CD14-positive monocyte (primary cell): ENCODE results near the gene RAB31. TPM values are rescaled to one million over a fixed set of nuclear protein-coding genes. Genes with fewer than 3 reads are reported as not detected.
"Not testable (repeated sequence)": the region's sequence is repeated elsewhere in the genome, so short reads cannot be mapped to it uniquely, and the experiment has no call there.

Experiments
- DNase-seq, 3 donors: peaks; one replicate each; pipeline ENCODE4 v3.0.0-alpha.2; 2011 to 2022
- H2AFZ ChIP-seq: 2 replicates; pipeline ENCODE4 v1.6.0; 2012; ENCODE audit warnings: mild to moderate bottlenecking, low read depth, low read length, inconsistent platforms; ENCODE audit not compliant: insufficient read depth, poor library complexity, severe bottlenecking
- H3K27ac ChIP-seq, 2 donors: 1 replicate in 1 of 2; 2 replicates in 1 of 2; pipeline ENCODE4 v1.5.1; 2012 to 2013; ENCODE audit warnings: low read length in 2 of 2, control low read depth in 1 of 2, inconsistent platforms in 1 of 2, low read depth in 1 of 2, mild to moderate bottlenecking in 1 of 2
- H3K27me3 ChIP-seq, 2 donors: one replicate each; pipeline versions ENCODE4 v1.6.0 to v1.6.1; 2011 to 2013; ENCODE audit warnings: low read length in 2 of 2; ENCODE audit not compliant: control insufficient read depth in 2 of 2, insufficient read depth in 2 of 2
- H3K36me3 ChIP-seq, 2 donors: replicated peaks in 1 of 2; 1 replicate in 1 of 2; 2 replicates in 1 of 2; pipeline versions ENCODE4 v1.5.1 to v1.6.1; 2012 to 2013; ENCODE audit warnings: low read length in 2 of 2, control low read depth in 1 of 2, inconsistent platforms in 1 of 2, mild to moderate bottlenecking in 1 of 2; ENCODE audit not compliant: insufficient read depth in 2 of 2, control insufficient read depth in 1 of 2
- H3K4me1 ChIP-seq, 2 donors: 1 replicate in 1 of 2; 2 replicates in 1 of 2; pipeline versions ENCODE4 v1.5.1 to v1.6.1; 2012 to 2013; ENCODE audit warnings: low read length in 2 of 2, control low read depth in 1 of 2, inconsistent platforms in 1 of 2, mild to moderate bottlenecking in 1 of 2, moderate library complexity in 1 of 2; ENCODE audit not compliant: insufficient read depth in 2 of 2, control insufficient read depth in 1 of 2
- H3K4me2 ChIP-seq: replicated peaks from 2 replicates; pipeline ENCODE3; 2012; ENCODE audit warnings: low read length, moderate library complexity, mild to moderate bottlenecking; ENCODE audit not compliant: poor library complexity, severe bottlenecking; ENCODE audit errors: extremely low read depth
- H3K4me3 ChIP-seq, 3 experiments: fragments of 200-600 bp in 1 of 3; sonication (generic) in 1 of 3; replicated peaks in 1 of 3; 1 replicate in 2 of 3; 2 replicates in 1 of 3; pipeline ENCODE4 v1.5.1; 2011 to 2013; ENCODE audit warnings: low read length in 3 of 3, mild to moderate bottlenecking in 3 of 3, control low read depth in 2 of 3, low read depth in 2 of 3, inconsistent platforms in 1 of 3, moderate library complexity in 1 of 3
- H3K79me2 ChIP-seq: 2 replicates; pipeline ENCODE4 v1.6.0; 2012; ENCODE audit warnings: mild to moderate bottlenecking, control low read depth, inconsistent platforms, low read length, moderate library complexity; ENCODE audit not compliant: insufficient read depth
- H3K9ac ChIP-seq: 2 replicates; pipeline ENCODE4 v1.6.0; 2017; ENCODE audit warnings: low read length, mild to moderate bottlenecking; ENCODE audit not compliant: insufficient read depth, poor library complexity, severe bottlenecking
- H3K9me3 ChIP-seq, 2 donors: replicated peaks in 1 of 2; 1 replicate in 1 of 2; 2 replicates in 1 of 2; pipeline versions ENCODE4 v1.5.1 to v1.6.1; 2012 to 2013; ENCODE audit warnings: low read length in 2 of 2, control low read depth in 1 of 2; ENCODE audit not compliant: control insufficient read depth in 1 of 2, insufficient read depth in 1 of 2
- H4K20me1 ChIP-seq: 2 replicates; pipeline ENCODE4 v1.6.0; 2012; ENCODE audit warnings: mild to moderate bottlenecking, low read length, control low read depth, moderate library complexity; ENCODE audit not compliant: insufficient read depth
- H3K27ac Mint-ChIP-seq, 7 donors: one replicate each; pipeline ENCODE4 v1.8.0; 2020; ENCODE audit warnings: mild to moderate bottlenecking in 7 of 7, mixed read lengths in 7 of 7, moderate library complexity in 6 of 7, inconsistent platforms in 2 of 7
- H3K27me3 Mint-ChIP-seq, 3 donors: one replicate each; pipeline ENCODE4 v1.8.0; 2021 to 2022; ENCODE audit warnings: low read depth in 3 of 3, mild to moderate bottlenecking in 3 of 3, mixed read lengths in 3 of 3, moderate library complexity in 3 of 3, inconsistent platforms in 1 of 3
- H3K36me3 Mint-ChIP-seq, 2 donors: one replicate each; pipeline ENCODE4 v1.8.0; 2020; ENCODE audit warnings: mixed read lengths in 2 of 2, inconsistent platforms in 1 of 2, mild to moderate bottlenecking in 1 of 2
- H3K4me1 Mint-ChIP-seq: one replicate; pipeline ENCODE4 v1.8.0; 2020; ENCODE audit warnings: mild to moderate bottlenecking, mixed read lengths
- H3K4me3 Mint-ChIP-seq, 2 donors: one replicate each; pipeline ENCODE4 v1.8.0; 2020; ENCODE audit warnings: mild to moderate bottlenecking in 2 of 2, mixed read lengths in 2 of 2, moderate library complexity in 1 of 2
- H3K9me3 Mint-ChIP-seq, 7 donors: one replicate each; pipeline ENCODE4 v1.8.0; 2020 to 2022; ENCODE audit warnings: mixed read lengths in 7 of 7, mild to moderate bottlenecking in 6 of 7, moderate library complexity in 6 of 7, inconsistent platforms in 2 of 7
- WGBS: methylation state at CpG from one replicate; pipeline ENCODE4 v1.1.5; 2013; ENCODE audit warnings: missing lambda C conversion rate; ENCODE audit not compliant: insufficient coverage; 5-methylcytosine and 5-hydroxymethylcytosine counted together
- intact Hi-C, 2 donors: fragments of 100-400 bp; cut with micrococcal nuclease; formaldehyde crosslinking; loops; one replicate each; pipeline versions ENCODE4 v1.15.0 to v1.15.1; 2023
- polyA plus RNA-seq, 3 donors: library from polyadenylated mRNA; depleted of rRNA in 1 of 3; unstranded in 2 of 3; stranded (reverse) in 1 of 3; fragments of 300-500 nt in 2 of 3; fragments of >200 nt in 1 of 3; fragmentation: Illumina TruSeq in 2 of 3; gene quantifications; 1 replicate in 2 of 3; 2 replicates in 1 of 3; pipeline ENCODE4 v1.2.3, GENCODE V29; 2012 to 2021
- TF ChIP-seq, protein P1 (sequence below): fragments of 200-600 bp; IDR thresholded peaks from one replicate; pipeline ENCODE4 v1.8.0; 2022; ENCODE audit warnings: antibody characterized with exemption, mild to moderate bottlenecking

Gene RAB31
- polyA plus RNA-seq, 3 donors, result 106 to 367 (median 348) TPM

DNA sequence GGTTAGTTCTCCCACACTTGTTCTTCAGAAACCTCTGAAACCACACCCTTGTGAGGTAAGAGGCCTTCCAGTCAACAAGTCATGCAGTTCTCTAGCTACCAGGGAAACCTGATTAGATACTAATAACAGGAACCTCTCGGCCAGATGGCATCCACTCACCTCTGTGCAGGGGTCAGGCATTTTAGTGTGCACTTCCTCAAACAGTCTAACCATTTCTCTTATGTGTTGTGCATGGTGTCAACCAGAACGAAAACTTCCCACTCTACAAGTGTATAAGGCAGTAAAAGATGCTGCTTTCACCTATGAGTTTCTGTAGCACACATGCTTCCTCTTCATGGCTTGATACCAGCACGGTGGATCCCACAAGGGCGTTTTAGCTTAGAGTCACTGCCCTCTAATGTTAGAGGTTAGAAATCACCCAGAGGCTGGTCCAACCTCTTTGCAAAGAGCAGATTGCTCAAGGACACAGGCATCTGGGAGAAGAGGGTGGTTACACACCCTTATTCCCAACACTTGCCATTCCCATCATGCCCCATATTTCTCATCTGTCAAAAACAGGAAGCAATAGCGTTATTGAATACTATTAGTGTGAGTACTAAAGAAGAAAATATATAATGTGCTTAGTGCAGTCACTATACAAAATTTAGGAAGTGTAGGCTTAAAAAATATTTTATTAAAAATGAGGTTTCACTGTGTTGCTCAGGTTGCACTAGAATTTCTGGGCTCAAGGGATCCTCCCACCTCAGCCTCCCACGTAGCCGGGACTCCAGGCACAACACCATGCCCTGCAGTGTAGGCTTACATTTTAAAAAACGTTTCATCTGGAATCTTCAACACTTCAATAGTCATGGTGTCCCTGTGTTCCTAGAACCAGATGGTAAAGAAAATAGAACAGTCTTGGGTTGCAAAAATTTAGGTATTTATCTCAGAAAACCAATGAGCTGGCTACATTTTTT is 34.5 kb upstream of the RAB31 start:
- DNase-seq, result peak; percentile 65 to 69 (median 67)
- peaks cover 0 to 2% (median 0%) of the 10 kb centered on the region in 7 donors for H3K9me3 Mint-ChIP-seq
- Histone ChIP-seq H3K9me3 (no peaks in the 10 kb centered on the region), H2AFZ (no peak overlapping the region), H3K36me3 (no peaks in the 10 kb centered on the region), H3K4me3 (no peak overlapping the region), H3K27me3 (no peaks in the 10 kb centered on the region), H3K4me2 (no peak overlapping the region), H3K4me1 (peaks cover 7 to 13% of the 10 kb centered on the region in 2 donors), H3K9ac (no peak overlapping the region), H4K20me1 (no peaks in the 10 kb centered on the region), H3K79me2 (no peaks in the 10 kb centered on the region), H3K27ac (peak overlapping the region in 1 of 2 donors; percentile 37)
- peak overlapping the region; percentile 60 to 85 (median 73) for H3K27ac Mint-ChIP-seq
- no peaks in the 10 kb centered on the region for H3K36me3 Mint-ChIP-seq
- H3K4me3 Mint-ChIP-seq, result peak overlapping the region in 1 of 2 donors; percentile 30
- TF ChIP-seq, protein P1, sequence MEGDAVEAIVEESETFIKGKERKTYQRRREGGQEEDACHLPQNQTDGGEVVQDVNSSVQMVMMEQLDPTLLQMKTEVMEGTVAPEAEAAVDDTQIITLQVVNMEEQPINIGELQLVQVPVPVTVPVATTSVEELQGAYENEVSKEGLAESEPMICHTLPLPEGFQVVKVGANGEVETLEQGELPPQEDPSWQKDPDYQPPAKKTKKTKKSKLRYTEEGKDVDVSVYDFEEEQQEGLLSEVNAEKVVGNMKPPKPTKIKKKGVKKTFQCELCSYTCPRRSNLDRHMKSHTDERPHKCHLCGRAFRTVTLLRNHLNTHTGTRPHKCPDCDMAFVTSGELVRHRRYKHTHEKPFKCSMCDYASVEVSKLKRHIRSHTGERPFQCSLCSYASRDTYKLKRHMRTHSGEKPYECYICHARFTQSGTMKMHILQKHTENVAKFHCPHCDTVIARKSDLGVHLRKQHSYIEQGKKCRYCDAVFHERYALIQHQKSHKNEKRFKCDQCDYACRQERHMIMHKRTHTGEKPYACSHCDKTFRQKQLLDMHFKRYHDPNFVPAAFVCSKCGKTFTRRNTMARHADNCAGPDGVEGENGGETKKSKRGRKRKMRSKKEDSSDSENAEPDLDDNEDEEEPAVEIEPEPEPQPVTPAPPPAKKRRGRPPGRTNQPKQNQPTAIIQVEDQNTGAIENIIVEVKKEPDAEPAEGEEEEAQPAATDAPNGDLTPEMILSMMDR, result peak; percentile 15
- intact Hi-C loops, result loop anchor here in 1 of 2 donors (5.0 kb wide), 1 partner anchor 34 kb away; the partner anchor contains the start of gene RAB31
- no peaks in the 10 kb centered on the region for H3K27me3 Mint-ChIP-seq
- H3K4me1 Mint-ChIP-seq, result peaks cover 7% of the 10 kb centered on the region
- 70% methylated on average over 2 of the region's 8 CpGs for WGBS

DNA sequence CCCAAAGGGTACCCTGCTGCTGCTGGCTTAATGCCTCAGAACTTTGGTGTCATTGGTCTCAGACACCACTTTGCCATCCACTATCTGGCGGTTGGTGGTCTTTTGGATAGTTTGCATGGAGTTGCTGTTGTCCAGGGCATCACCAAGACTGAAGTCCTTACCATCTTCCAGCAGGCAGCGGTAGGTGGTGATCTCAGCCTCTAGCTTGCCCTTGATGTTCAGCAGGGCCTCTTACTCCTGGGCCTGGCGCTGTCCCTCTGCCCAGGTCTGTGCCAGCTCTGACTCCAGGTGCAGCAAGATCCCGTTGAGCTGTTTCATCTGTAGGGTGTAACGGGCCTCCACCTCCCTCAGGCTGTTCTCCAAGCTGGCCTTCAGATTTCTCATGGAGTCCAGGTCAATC is 29.9 kb upstream of the RAB31 start:
- not testable (repeated sequence) for DNase-seq, H3K4me3 Mint-ChIP-seq

More for the DNA sequence above, 29.9 kb upstream of the RAB31 start:
- H3K27ac ChIP-seq, H3K36me3 ChIP-seq, H3K27ac Mint-ChIP-seq, H2AFZ ChIP-seq, H3K27me3 Mint-ChIP-seq, intact Hi-C loops, H3K4me3 ChIP-seq, H3K9ac ChIP-seq, H4K20me1 ChIP-seq, H3K79me2 ChIP-seq, H3K36me3 Mint-ChIP-seq, H3K9me3 Mint-ChIP-seq, H3K9me3 ChIP-seq, H3K4me1 ChIP-seq, H3K4me2 ChIP-seq, H3K27me3 ChIP-seq: not testable (repeated sequence)
- 98% methylated on average over 4 of the region's 5 CpGs for WGBS
- peaks cover 14% of the 10 kb centered on the region for H3K4me1 Mint-ChIP-seq
